Esophagus muscularis mucosa (tissue), 4 donors: ENCODE measurements around the gene LMNA. TPM values are rescaled to one million over a fixed set of nuclear protein-coding genes. Genes with fewer than 3 reads are reported as not detected.
A peak's percentile ranks its signal among the peaks of the same experiment; 100 is the strongest.

Experiments used
- DNase-seq: peaks from one replicate; pipeline ENCODE4 v3.0.0-alpha.2; 2017; ENCODE audit errors: extremely low spot score
- H3K27ac ChIP-seq, 4 donors: fragments of 200-600 bp; sonication (generic); replicated peaks in 1 of 4; 1 replicate in 3 of 4; 2 replicates in 1 of 4; pipeline ENCODE4 v1.5.1; 2016 to 2019; ENCODE audit warnings: mild to moderate bottlenecking in 1 of 4
- H3K27me3 ChIP-seq, 4 donors: fragments of 200-600 bp; sonication (generic); one replicate each; pipeline versions ENCODE4 v1.5.1 to v1.6.0; 2016 to 2019
- H3K36me3 ChIP-seq, 4 donors: fragments of 200-600 bp; sonication (generic); one replicate each; pipeline ENCODE4 v1.5.1; 2016 to 2019
- H3K4me1 ChIP-seq, 4 donors: fragments of 200-600 bp; sonication (generic); one replicate each; pipeline ENCODE4 v1.5.1; 2016 to 2019
- H3K4me3 ChIP-seq, 4 donors: fragments of 200-600 bp; sonication (generic); 1 replicate in 2 of 4; 2 replicates in 2 of 4; pipeline ENCODE4 v1.5.1; 2016 to 2019; ENCODE audit warnings: mild to moderate bottlenecking in 4 of 4, moderate library complexity in 1 of 4
- H3K9me3 ChIP-seq, 4 donors: fragments of 200-600 bp; sonication (generic); 1 replicate in 3 of 4; 2 replicates in 1 of 4; pipeline ENCODE4 v1.5.1; 2016 to 2019
- EP300 ChIP-seq: sonication (generic); formaldehyde crosslinking; IDR thresholded peaks from one replicate; pipeline ENCODE4 v1.6.1; 2017; ENCODE audit warnings: antibody characterized with exemption
- POLR2A ChIP-seq: fragments of 450-650 bp; IDR thresholded peaks from one replicate; pipeline ENCODE4 v1.6.1; 2017; ENCODE audit warnings: antibody characterized with exemption, moderate library complexity, mild to moderate bottlenecking, low read depth
- POLR2AphosphoS5 ChIP-seq, 2 donors: sonication (generic); formaldehyde crosslinking; IDR thresholded peaks; one replicate each; pipeline ENCODE4 v1.6.1; 2017; ENCODE audit warnings: antibody characterized with exemption in 2 of 2
- WGBS: methylation state at CpG from one replicate; pipeline ENCODE4 v1.1.5; 2018; 5-methylcytosine and 5-hydroxymethylcytosine counted together
- intact Hi-C: fragments of 100-400 bp; cut with DNase I; formaldehyde crosslinking; loops from one replicate; pipeline ENCODE4 v1.15.1; 2023
- total RNA-seq, 4 donors: library from RNA; depleted of rRNA; stranded (reverse); fragments of >200 nt; gene quantifications; one replicate each; pipeline versions ENCODE4 v1.1.0 to v1.2.1, GENCODE V29; 2016
- TF ChIP-seq, protein P1 (sequence below), 3 experiments: fragments of 200-600 bp in 2 of 3; fragments of 450-650 bp in 1 of 3; sonication (generic) in 2 of 3; IDR thresholded peaks; one replicate each; pipeline ENCODE4 v1.5.1; 2017 to 2019; ENCODE audit warnings: antibody characterized with exemption in 3 of 3, mild to moderate bottlenecking in 2 of 3, moderate library complexity in 1 of 3

Gene LMNA
- total RNA-seq, 4 donors from 2014 or later: 311 to 589 (median 380) TPM

DNA sequence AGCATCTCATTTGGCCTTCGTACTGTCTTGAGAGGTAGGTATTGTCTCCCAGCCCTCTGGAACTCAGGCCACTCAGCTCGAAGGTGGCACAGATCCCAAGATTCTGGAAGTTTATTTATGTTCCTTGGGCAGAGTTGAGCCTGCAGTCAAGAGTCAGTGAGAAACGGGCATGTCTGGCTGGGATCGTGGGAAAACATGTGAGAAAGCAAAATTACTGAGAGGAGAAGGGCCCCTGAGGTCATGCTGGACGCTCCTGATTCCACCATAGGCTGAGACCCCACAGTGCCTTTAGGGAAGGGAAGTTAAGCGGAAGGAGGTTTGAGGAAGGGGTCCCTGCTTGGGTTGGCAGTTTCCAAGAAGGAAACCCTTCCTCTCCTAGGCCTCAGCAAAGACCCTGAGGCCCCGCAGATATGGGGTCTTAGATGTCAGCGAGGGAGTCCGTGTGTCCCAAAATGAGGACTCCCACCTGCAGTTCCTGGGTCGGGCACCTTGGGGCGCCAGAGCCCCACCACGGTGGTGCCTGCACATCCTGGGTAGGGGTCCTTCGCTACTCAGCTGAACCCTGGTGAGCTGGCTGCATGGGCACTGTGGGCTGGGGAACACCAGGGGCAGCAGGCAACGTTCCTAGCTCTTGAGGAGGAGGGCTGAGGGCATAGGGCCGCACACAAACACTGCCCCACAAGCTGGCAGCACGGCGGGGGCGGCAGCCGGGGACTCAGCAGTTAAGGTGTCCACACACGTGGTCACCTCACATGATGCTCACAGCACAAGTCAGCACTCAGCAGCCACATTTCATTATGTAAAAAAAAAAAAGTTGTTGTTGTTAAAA, 26.6 kb downstream of the LMNA start:
- Histone ChIP-seq H3K4me3 (no peak overlapping the region), H3K27ac (peak overlapping the region; percentile 63 to 87 (median 82)), H3K4me1 (peaks cover 30 to 75% (median 70%) of the 10 kb centered on the region in 4 donors), H3K27me3 (no peaks in the 10 kb centered on the region), H3K9me3 (no peaks in the 10 kb centered on the region), H3K36me3 (peaks cover 29 to 48% (median 45%) of the 10 kb centered on the region in 4 donors)
- TF ChIP-seq, protein P1, sequence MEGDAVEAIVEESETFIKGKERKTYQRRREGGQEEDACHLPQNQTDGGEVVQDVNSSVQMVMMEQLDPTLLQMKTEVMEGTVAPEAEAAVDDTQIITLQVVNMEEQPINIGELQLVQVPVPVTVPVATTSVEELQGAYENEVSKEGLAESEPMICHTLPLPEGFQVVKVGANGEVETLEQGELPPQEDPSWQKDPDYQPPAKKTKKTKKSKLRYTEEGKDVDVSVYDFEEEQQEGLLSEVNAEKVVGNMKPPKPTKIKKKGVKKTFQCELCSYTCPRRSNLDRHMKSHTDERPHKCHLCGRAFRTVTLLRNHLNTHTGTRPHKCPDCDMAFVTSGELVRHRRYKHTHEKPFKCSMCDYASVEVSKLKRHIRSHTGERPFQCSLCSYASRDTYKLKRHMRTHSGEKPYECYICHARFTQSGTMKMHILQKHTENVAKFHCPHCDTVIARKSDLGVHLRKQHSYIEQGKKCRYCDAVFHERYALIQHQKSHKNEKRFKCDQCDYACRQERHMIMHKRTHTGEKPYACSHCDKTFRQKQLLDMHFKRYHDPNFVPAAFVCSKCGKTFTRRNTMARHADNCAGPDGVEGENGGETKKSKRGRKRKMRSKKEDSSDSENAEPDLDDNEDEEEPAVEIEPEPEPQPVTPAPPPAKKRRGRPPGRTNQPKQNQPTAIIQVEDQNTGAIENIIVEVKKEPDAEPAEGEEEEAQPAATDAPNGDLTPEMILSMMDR (IDR thresholded peaks at IDR 0.05): peak; percentile 34 to 53 (median 37)
- TF ChIP-seq POLR2AphosphoS5 (IDR thresholded peaks at IDR 0.05) (peak; percentile 52 to 69), POLR2A (no peak), EP300 (no peak)
- intact Hi-C loops: no loop called here
- WGBS: 35% methylated on average over 15 of the region's 20 CpGs
- no peak for DNase-seq

- no peak overlapping the region for H3K4me3 ChIP-seq
- H3K4me1 ChIP-seq: peaks cover 39 to 70% (median 68%) of the 10 kb centered on the region in 4 donors
- peaks cover under 1 to 20% (median 17%) of the 10 kb centered on the region in 4 donors for H3K36me3 ChIP-seq
- DNase-seq: no peak
- TF ChIP-seq POLR2A (no peak), POLR2AphosphoS5 (IDR thresholded peaks at IDR 0.05) (peak in 1 of 2 donors; percentile 58)
- peaks cover 0 to 3% (median 0%) of the 10 kb centered on the region in 4 donors for H3K27me3 ChIP-seq
- peak overlapping the region; percentile 32 to 87 (median 53) for H3K27ac ChIP-seq
- intact Hi-C loops: no loop called here
- 60% methylated on average over 11 of the region's 11 CpGs for WGBS
- no peaks in the 10 kb centered on the region for H3K9me3 ChIP-seq
Measured at GRCh38 chr1:156143765-156144489, 29.4 kb downstream of the LMNA start.

- H3K4me1 ChIP-seq: peaks cover 34 to 66% (median 60%) of the 10 kb centered on the region in 4 donors
- DNase-seq: no peak
- intact Hi-C loops: no loop called here
- H3K9me3 ChIP-seq: no peaks in the 10 kb centered on the region
- TF ChIP-seq, protein P1 (IDR thresholded peaks at IDR 0.05): no peak
- TF ChIP-seq EP300: no peak
- H3K27ac ChIP-seq: peak overlapping the region in 3 of 4 donors; percentile 34 to 56 (median 50)
- peaks cover 0 to 11% (median 2%) of the 10 kb centered on the region in 4 donors for H3K27me3 ChIP-seq
- H3K36me3 ChIP-seq: peaks cover 0 to 12% (median 9%) of the 10 kb centered on the region in 4 donors
- H3K4me3 ChIP-seq: no peak overlapping the region
- 66% methylated on average over 5 of the region's 5 CpGs for WGBS
Measured at GRCh38 chr1:156144742-156145141, 30.2 kb downstream of the LMNA start.

- no peaks in the 10 kb centered on the region for H3K9me3 ChIP-seq
- no peak for DNase-seq
- no peak overlapping the region for H3K4me3 ChIP-seq
- H3K27me3 ChIP-seq: peaks cover 0 to 20% (median 4%) of the 10 kb centered on the region in 4 donors
- intact Hi-C loops: loop anchor here (1.0 kb wide), 1 partner anchor 80 kb away; no protein-coding TSS in a partner anchor
- WGBS: 66% methylated on average over 2 of the region's 2 CpGs
- H3K27ac ChIP-seq: no peak overlapping the region
- H3K4me1 ChIP-seq: peaks cover 29 to 58% (median 54%) of the 10 kb centered on the region in 4 donors
- peaks cover 0 to 3% (median 1%) of the 10 kb centered on the region in 4 donors for H3K36me3 ChIP-seq
- TF ChIP-seq POLR2A: no peak
- TF ChIP-seq, protein P1 (IDR thresholded peaks at IDR 0.05): no peak
- no peak for TF ChIP-seq POLR2AphosphoS5 (IDR thresholded peaks at IDR 0.05)
- TF ChIP-seq EP300: no peak
Measured at GRCh38 chr1:156145650-156146019, 31.1 kb downstream of the LMNA start.
